ENCODE data around the gene TMCC2.

Gene TMCC2

DNA sequence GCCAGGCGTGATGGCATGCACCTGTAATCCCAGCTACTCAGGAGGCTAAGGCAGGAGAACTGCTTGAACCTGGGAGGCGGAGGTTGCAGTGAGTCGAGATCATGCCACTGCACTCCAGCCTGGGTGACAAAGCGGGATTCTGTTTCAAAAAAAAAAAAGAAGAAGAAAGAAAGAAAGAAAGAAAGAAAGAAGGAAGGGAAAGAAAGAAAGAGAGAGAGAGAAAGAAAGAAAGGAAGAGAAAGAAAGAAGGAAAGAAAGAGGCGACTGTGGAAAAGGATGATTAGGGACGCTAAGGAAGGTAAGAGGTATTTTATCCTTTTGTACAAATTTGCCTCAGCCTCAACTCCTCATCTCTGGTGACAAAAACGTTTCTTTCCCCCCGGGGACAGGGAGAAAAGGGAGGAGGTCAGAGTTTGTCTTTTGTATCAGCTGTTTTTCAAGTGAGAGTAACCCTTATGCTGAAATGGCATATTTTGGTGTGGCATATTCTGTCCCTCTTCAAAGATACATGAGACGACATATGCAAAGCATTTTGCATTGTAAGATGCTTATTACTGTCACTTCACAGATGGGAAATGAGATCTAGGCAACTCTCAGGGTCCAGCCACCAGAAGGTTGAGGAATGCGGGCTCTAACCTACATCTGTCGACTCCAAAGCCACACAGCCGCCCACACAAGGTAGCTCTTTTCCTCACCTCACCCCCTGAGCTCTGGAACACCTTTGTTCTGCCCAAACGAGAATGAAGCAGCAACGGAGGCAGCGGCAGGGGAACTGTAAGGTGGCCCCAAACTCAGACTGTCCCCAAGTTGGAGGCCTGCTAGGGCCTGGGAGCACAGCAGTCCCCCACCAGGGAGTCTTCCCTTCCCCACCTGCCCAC lies 55.8 kb downstream of the TMCC2 start:
- TF ChIP-seq, protein P1, sequence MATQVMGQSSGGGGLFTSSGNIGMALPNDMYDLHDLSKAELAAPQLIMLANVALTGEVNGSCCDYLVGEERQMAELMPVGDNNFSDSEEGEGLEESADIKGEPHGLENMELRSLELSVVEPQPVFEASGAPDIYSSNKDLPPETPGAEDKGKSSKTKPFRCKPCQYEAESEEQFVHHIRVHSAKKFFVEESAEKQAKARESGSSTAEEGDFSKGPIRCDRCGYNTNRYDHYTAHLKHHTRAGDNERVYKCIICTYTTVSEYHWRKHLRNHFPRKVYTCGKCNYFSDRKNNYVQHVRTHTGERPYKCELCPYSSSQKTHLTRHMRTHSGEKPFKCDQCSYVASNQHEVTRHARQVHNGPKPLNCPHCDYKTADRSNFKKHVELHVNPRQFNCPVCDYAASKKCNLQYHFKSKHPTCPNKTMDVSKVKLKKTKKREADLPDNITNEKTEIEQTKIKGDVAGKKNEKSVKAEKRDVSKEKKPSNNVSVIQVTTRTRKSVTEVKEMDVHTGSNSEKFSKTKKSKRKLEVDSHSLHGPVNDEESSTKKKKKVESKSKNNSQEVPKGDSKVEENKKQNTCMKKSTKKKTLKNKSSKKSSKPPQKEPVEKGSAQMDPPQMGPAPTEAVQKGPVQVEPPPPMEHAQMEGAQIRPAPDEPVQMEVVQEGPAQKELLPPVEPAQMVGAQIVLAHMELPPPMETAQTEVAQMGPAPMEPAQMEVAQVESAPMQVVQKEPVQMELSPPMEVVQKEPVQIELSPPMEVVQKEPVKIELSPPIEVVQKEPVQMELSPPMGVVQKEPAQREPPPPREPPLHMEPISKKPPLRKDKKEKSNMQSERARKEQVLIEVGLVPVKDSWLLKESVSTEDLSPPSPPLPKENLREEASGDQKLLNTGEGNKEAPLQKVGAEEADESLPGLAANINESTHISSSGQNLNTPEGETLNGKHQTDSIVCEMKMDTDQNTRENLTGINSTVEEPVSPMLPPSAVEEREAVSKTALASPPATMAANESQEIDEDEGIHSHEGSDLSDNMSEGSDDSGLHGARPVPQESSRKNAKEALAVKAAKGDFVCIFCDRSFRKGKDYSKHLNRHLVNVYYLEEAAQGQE (IDR thresholded peaks at IDR 0.05; ENCODE audit: insufficient read depth in 1 of 2, low read depth in 2 of 2, low read length in 2 of 2) = no peak
- TF ChIP-seq POLR2AphosphoS5 (IDR thresholded peaks at IDR 0.05; ENCODE audit: low read depth, low read length) (no peak), SIN3A (IDR thresholded peaks at IDR 0.05; ENCODE audit: borderline replicate concordance, insufficient read depth, low read length) (no peak), FOXP2 (optimal IDR thresholded peaks at IDR 0.05; ENCODE audit: borderline replicate concordance, extremely low read depth, extremely low read length, insufficient read depth) (no peak), TAF1 (IDR thresholded peaks at IDR 0.05; ENCODE audit: borderline replicate concordance, insufficient read depth, low read length) (no peak)

DNA sequence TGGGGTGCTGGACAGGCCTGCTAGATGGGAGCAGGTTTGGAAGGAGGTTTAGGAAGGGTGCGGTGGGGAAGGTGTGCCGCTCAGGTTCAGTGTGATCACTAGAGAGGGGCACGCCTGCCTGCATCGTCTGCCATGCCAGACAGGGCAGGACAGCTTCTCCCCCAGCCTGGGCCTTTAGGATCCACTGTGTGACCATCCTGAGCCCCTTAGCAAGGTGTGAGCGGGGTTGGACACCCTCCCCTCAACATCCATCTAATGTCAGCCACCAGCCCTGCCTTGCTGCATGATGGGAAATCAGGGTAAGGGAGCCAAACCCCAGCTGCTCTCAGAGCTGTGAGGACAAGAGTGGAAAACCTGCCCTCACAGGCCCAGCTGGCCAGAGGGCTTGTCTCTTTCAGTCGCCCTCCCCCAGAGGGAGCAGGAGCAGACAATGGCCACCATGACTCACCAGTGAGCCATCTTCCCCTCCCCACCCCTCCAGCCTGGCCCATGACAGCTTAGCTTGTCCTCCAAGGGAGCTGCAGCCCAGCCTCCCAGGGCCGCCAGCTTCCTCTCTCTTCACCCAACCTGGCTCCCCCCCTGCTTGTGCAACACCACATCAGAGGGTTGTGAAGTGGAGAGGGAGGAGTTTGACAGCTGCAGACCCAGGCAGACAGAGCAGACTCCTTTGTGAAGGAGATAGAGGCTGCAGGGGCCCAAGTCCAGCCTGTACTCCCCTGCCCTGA lies 56.8 kb downstream of the TMCC2 start:
- TF ChIP-seq POLR2AphosphoS5 (IDR thresholded peaks at IDR 0.05; ENCODE audit: low read depth, low read length) (no peak), SIN3A (IDR thresholded peaks at IDR 0.05; ENCODE audit: borderline replicate concordance, insufficient read depth, low read length) (0 out of 2 replicates have a peak, but pooled peaks have one; percentile 34), FOXP2 (optimal IDR thresholded peaks at IDR 0.05; ENCODE audit: borderline replicate concordance, extremely low read depth, extremely low read length, insufficient read depth) (peak; percentile 88)

DNA sequence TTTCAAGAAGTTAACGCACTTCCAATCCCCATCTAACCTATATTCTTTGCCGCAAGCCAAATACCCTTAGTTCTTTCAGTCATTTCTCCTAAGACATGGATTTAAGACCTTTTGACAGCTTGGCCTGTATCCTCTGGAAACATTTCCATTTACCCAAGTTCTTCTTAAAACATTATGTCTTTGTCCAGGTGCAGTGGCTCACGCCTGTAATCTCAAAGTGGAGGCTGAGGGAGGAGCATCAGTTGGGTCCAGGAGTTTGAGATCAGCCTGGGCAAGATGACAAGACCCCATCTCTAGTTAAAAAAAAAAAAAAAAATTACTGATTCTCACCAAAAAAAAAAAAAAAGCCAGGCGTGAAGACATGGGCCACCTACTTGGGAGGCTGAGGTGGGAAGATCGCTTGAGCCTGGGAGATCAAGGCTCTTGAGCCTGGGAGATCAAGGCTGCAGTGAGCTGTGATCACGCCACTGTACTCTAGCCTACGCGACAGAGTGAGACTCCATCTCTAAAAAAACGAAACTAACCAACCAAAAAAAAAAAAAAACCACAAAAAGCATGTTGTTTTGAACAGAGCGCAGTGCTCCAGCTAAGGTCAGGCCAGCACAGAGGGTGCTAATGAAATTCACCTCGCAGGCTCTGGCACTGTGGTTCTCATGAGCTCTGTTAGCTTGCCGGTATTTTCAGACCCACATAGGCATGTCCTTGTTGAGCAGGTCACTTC lies 57.8 kb downstream of the TMCC2 start:
- TF ChIP-seq, protein P1 (IDR thresholded peaks at IDR 0.05; ENCODE audit: insufficient read depth in 1 of 2, low read depth in 2 of 2, low read length in 2 of 2) = no peak
- TF ChIP-seq POLR2AphosphoS5 (IDR thresholded peaks at IDR 0.05; ENCODE audit: low read depth, low read length) = no peak

DNA sequence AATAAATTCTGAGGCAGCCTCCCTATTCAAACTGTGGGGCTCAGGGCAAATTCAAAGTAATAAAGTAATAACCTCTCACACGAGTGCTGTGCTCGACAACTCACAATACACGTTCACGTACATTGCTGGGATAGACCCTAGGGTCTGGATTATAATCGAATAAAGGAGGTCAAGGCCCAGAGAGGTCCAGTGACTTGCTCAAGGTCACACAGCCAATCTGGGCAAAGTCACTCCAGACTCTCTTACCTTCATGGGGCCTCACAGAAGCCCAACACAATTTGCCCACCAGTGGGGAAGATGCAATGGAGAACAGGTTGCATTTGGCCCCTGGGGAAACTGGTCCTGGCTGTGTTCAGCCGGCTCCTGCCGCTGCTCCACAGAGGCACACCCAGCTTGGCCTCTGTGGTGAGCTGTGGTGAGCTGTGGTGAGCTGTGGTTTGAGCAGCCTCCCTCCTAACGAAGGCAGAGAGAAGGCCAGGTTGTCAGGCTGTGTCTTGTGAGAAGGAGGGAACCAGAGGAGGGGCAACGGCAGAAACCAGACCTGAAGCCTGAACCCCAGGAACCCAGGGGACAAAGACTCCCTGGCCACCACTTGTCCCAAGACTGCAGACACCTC lies 58.7 kb downstream of the TMCC2 start:
- no peak for TF ChIP-seq FOXP2 (optimal IDR thresholded peaks at IDR 0.05; ENCODE audit: borderline replicate concordance, extremely low read depth, extremely low read length, insufficient read depth)
- TF ChIP-seq, protein P1 (IDR thresholded peaks at IDR 0.05; ENCODE audit: insufficient read depth in 1 of 2, low read depth in 2 of 2, low read length in 2 of 2) = no peak
- no peak for TF ChIP-seq POLR2AphosphoS5 (IDR thresholded peaks at IDR 0.05; ENCODE audit: low read depth, low read length)
- no peak for TF ChIP-seq SIN3A (IDR thresholded peaks at IDR 0.05; ENCODE audit: borderline replicate concordance, insufficient read depth, low read length)
- no peak for TF ChIP-seq TAF1 (IDR thresholded peaks at IDR 0.05; ENCODE audit: borderline replicate concordance, insufficient read depth, low read length)

DNA sequence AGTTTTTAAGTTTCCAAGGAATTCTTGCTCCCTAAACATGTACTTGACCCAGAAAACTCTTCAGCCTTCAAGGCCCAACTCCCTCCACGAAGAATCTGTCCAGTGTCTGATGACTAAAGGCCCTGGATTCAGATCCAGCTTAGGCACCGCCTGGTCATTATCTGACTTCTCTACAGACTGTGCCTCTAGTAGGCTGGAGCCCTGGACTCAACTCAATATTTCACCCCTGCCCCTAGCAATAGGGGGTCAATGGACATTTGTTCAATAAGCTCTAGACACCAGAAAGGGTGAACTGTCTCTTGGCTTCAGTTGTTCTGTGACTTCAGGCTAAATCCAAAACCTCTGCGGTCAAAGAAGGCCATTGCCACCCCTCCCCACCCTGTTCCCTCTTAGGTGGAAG lies 59.3 kb downstream of the TMCC2 start:
- TF ChIP-seq FOXP2 (optimal IDR thresholded peaks at IDR 0.05; ENCODE audit: borderline replicate concordance, extremely low read depth, extremely low read length, insufficient read depth) (no peak), POLR2AphosphoS5 (IDR thresholded peaks at IDR 0.05; ENCODE audit: low read depth, low read length) (no peak), TAF1 (IDR thresholded peaks at IDR 0.05; ENCODE audit: borderline replicate concordance, insufficient read depth, low read length) (no peak), SIN3A (IDR thresholded peaks at IDR 0.05; ENCODE audit: borderline replicate concordance, insufficient read depth, low read length) (no peak)
- TF ChIP-seq, protein P1 (IDR thresholded peaks at IDR 0.05; ENCODE audit: insufficient read depth in 1 of 2, low read depth in 2 of 2, low read length in 2 of 2) = no peak
